Transverse colon (tissue), 4 donors: ENCODE results near the gene VWA5B1. TPM values are rescaled to one million over a fixed set of nuclear protein-coding genes. Genes with fewer than 3 reads are reported as not detected.

Experiments used
- DNase-seq: peaks from one replicate; pipeline ENCODE4 v3.0.0-alpha.2; 2019
- H3K27ac ChIP-seq, 4 donors: fragments of 200-600 bp; sonication (generic); 2 replicates each; pipeline ENCODE4 v1.5.1; 2016 to 2018; ENCODE audit warnings: inconsistent platforms in 4 of 4
- H3K27me3 ChIP-seq: fragments of 200-600 bp; sonication (generic); 2 replicates; pipeline ENCODE4 v1.5.1; 2017; ENCODE audit warnings: inconsistent platforms
- H3K36me3 ChIP-seq, 4 donors: fragments of 200-600 bp; sonication (generic); 2 replicates each; pipeline ENCODE4 v1.5.1; 2017 to 2019; ENCODE audit warnings: inconsistent platforms in 4 of 4
- H3K4me1 ChIP-seq, 4 donors: fragments of 200-600 bp; sonication (generic); 2 replicates each; pipeline ENCODE4 v1.5.1; 2017 to 2020; ENCODE audit warnings: inconsistent platforms in 4 of 4
- H3K4me3 ChIP-seq, 4 donors: fragments of 200-600 bp; sonication (generic); 1 replicate in 1 of 4; 2 replicates in 3 of 4; pipeline versions ENCODE4 v1.5.1 to v1.6.1; 2017 to 2019; ENCODE audit warnings: inconsistent platforms in 4 of 4
- H3K9me3 ChIP-seq, 2 donors: fragments of 200-600 bp; sonication (generic); 2 replicates each; pipeline ENCODE4 v1.5.1; 2017 to 2019; ENCODE audit warnings: inconsistent platforms in 2 of 2
- CTCF ChIP-seq, 5 experiments: fragments of 200-600 bp in 3 of 5; fragments of 450-650 bp in 2 of 5; sonication (generic) in 3 of 5; IDR thresholded peaks; 1 replicate in 2 of 5; 2 replicates in 3 of 5; pipeline ENCODE4 v1.5.1; 2016 to 2017; ENCODE audit warnings: antibody characterized with exemption in 5 of 5, inconsistent platforms in 3 of 5, mild to moderate bottlenecking in 2 of 5, moderate library complexity in 1 of 5
- EP300 ChIP-seq: sonication (generic); formaldehyde crosslinking; IDR thresholded peaks from one replicate; pipeline ENCODE4 v1.6.1; 2017; ENCODE audit warnings: antibody characterized with exemption, low read depth
- POLR2A ChIP-seq: fragments of 450-650 bp; IDR thresholded peaks from one replicate; pipeline ENCODE4 v1.6.1; 2016; ENCODE audit warnings: antibody characterized with exemption, mild to moderate bottlenecking, moderate library complexity
- POLR2AphosphoS5 ChIP-seq, 3 donors: sonication (generic); formaldehyde crosslinking; IDR thresholded peaks; one replicate each; pipeline ENCODE4 v1.6.1; 2016; ENCODE audit warnings: antibody characterized with exemption in 3 of 3
- WGBS, 2 donors: methylation state at CpG; one replicate each; pipeline ENCODE4 v1.1.5; 2018; ENCODE audit warnings: low coverage in 1 of 2; 5-methylcytosine and 5-hydroxymethylcytosine counted together
- in situ Hi-C, 4 donors: fragments of 200-750 bp; cut with MboI; loops; one replicate each; pipeline versions ENCODE4 v1.15.0 to v1.15.1; 2017; ENCODE audit warnings: low sequenced_read_pairs in 3 of 4, low pct_ligation_motif_present in 1 of 4, low pct_unique_long_range_greater_than_20kb in 1 of 4
- intact Hi-C: fragments of 100-400 bp; cut with DNase I; formaldehyde crosslinking; loops from one replicate; pipeline ENCODE4 v1.15.1; 2023; ENCODE audit warnings: low total_unique reads
- total RNA-seq, 4 donors: library from RNA; depleted of rRNA; stranded (reverse); fragments of >200 nt; gene quantifications; one replicate each; pipeline ENCODE4 v1.1.0, GENCODE V29; 2016

Gene VWA5B1
- total RNA-seq, 4 donors from 2014 or later = not detected

- H3K4me3 ChIP-seq = no peak overlapping the region
- peaks cover 60% of the 10 kb centered on the region for H3K27me3 ChIP-seq
- 49 to 53% methylated on average over 3 to 13 of the region's 13 CpGs for WGBS, 2 donors
- in situ Hi-C loops = no loop called here
- no peaks in the 10 kb centered on the region for H3K9me3 ChIP-seq
- DNase-seq = no peak
- intact Hi-C loops = no loop called here
- no peak overlapping the region for H3K27ac ChIP-seq
- no peak for TF ChIP-seq EP300
- TF ChIP-seq CTCF (IDR thresholded peaks at IDR 0.05) = no peak
- TF ChIP-seq POLR2AphosphoS5 (IDR thresholded peaks at IDR 0.05) = no peak
- no peak for TF ChIP-seq POLR2A
- H3K4me1 ChIP-seq = no peaks in the 10 kb centered on the region
- no peaks in the 10 kb centered on the region for H3K36me3 ChIP-seq
Observed at GRCh38 chr1:20402585-20403422, 112.1 kb downstream of the VWA5B1 start.

GRCh38 chr1:20403423-20404145 lies 112.9 kb downstream of the VWA5B1 start:
- Histone ChIP-seq H3K4me3 (no peak overlapping the region), H3K27me3 (peaks cover 59% of the 10 kb centered on the region), H3K4me1 (no peaks in the 10 kb centered on the region), H3K9me3 (no peaks in the 10 kb centered on the region), H3K27ac (no peak overlapping the region), H3K36me3 (no peaks in the 10 kb centered on the region)
- intact Hi-C loops (no loop called here), in situ Hi-C loops (no loop called here)
- no peak for TF ChIP-seq EP300
- no peak for TF ChIP-seq CTCF (IDR thresholded peaks at IDR 0.05)
- no peak for TF ChIP-seq POLR2AphosphoS5 (IDR thresholded peaks at IDR 0.05)
- TF ChIP-seq POLR2A = no peak
- 60 to 80% methylated on average over 2 to 8 of the region's 8 CpGs for WGBS, 2 donors
- no peak for DNase-seq

GRCh38 chr1:20404466-20404865 lies 113.8 kb downstream of the VWA5B1 start:
- WGBS, 2 donors = 60% methylated on average over 8 of the region's 9 CpGs; no CpG with 5 or more reads in 1 of the 2 donors

More at GRCh38 chr1:20404466-20404865, 113.8 kb downstream of the VWA5B1 start:
- Histone ChIP-seq H3K27ac (no peak overlapping the region), H3K4me3 (no peak overlapping the region), H3K27me3 (peaks cover 58% of the 10 kb centered on the region), H3K4me1 (no peaks in the 10 kb centered on the region), H3K36me3 (no peaks in the 10 kb centered on the region), H3K9me3 (no peaks in the 10 kb centered on the region)
- no peak for TF ChIP-seq POLR2A
- TF ChIP-seq CTCF (IDR thresholded peaks at IDR 0.05) = no peak
- TF ChIP-seq EP300 = no peak
- TF ChIP-seq POLR2AphosphoS5 (IDR thresholded peaks at IDR 0.05) = no peak
- no peak for DNase-seq
- in situ Hi-C loops = no loop called here
- intact Hi-C loops = no loop called here

Other genes starting within 250 kb of the VWA5B1 start
- gene PLA2G5, start 220.7 kb upstream of the VWA5B1 start, total RNA-seq = 1 to 10 TPM in 2 of 4 donors, under 1 TPM in 1, not detected in 1; 0.60 to 3.1 (median 2.9) TPM
- gene PLA2G2D, start 171.3 kb upstream of the VWA5B1 start, total RNA-seq = under 1 TPM in 1 of 4 donors, not detected in 3; 0.16 TPM
- under 1 TPM in 1 of 4 donors, not detected in 3; 0.32 TPM for gene PLA2G2F, start 151.6 kb upstream of the VWA5B1 start, total RNA-seq
- gene UBXN10, start 104.8 kb upstream of the VWA5B1 start, total RNA-seq = 10 to 100 TPM in 1 of 4 donors, 1 to 10 TPM in 3; 4.3 to 15.3 (median 5.8) TPM
- 1 to 10 TPM in 1 of 4 donors, under 1 TPM in 2, not detected in 1; 0.14 to 4.1 (median 0.16) TPM for gene PLA2G2C, start 104.4 kb upstream of the VWA5B1 start, total RNA-seq
- gene CAMK2N1, start 195.3 kb downstream of the VWA5B1 start, total RNA-seq = 100 to 1,000 TPM in 1 of 4 donors, 10 to 100 TPM in 3; 74.3 to 126 (median 85.9) TPM
- gene MUL1, start 217.3 kb downstream of the VWA5B1 start, total RNA-seq = 10 to 100 TPM; 21.9 to 53.9 (median 43.9) TPM